Measurements from ENCODE around the gene ALK. TPM values are rescaled to one million over a fixed set of nuclear protein-coding genes. Genes with fewer than 3 reads are reported as not detected.

ALK gene
- total RNA-seq, 4 donors from 2014 or later = 0.06 to 4.1 TPM; not detected in 2

DNA sequence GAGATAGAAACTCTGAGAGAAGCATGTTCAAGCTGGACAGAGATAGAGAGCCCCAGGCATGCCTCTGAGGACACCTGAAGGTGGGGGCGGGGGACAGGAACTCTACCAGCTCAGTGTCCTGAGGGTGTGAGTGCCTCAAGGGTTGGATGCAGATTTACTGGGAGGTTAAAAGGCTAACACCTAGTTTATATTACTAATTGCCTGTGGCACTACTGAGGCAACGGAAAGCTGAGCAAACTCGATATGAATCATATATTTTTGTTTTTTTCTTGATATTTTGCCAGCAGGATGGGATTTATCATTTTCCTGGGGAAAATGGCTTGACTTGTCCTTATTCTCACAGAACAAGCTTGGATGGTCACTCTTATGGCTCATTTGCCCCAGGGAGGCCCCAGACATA, 319.5 kb downstream of the ALK start:
- Histone ChIP-seq H3K36me3 (no peaks in the 10 kb centered on the region), H3K4me1 (peaks cover 0 to 3% of the 10 kb centered on the region in 2 donors), H3K27me3 (no peaks in the 10 kb centered on the region), H3K4me3 (no peak overlapping the region), H3K9me3 (peaks cover 0 to 3% of the 10 kb centered on the region in 2 donors), H3K27ac (no peak overlapping the region)
- intact Hi-C loops (cut with DNase I; ENCODE audit: low total_unique reads) = no loop called here
- DNase-seq = no peak
- no peak for TF ChIP-seq POLR2A (IDR thresholded peaks at IDR 0.05)
- TF ChIP-seq, protein P1, sequence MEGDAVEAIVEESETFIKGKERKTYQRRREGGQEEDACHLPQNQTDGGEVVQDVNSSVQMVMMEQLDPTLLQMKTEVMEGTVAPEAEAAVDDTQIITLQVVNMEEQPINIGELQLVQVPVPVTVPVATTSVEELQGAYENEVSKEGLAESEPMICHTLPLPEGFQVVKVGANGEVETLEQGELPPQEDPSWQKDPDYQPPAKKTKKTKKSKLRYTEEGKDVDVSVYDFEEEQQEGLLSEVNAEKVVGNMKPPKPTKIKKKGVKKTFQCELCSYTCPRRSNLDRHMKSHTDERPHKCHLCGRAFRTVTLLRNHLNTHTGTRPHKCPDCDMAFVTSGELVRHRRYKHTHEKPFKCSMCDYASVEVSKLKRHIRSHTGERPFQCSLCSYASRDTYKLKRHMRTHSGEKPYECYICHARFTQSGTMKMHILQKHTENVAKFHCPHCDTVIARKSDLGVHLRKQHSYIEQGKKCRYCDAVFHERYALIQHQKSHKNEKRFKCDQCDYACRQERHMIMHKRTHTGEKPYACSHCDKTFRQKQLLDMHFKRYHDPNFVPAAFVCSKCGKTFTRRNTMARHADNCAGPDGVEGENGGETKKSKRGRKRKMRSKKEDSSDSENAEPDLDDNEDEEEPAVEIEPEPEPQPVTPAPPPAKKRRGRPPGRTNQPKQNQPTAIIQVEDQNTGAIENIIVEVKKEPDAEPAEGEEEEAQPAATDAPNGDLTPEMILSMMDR (IDR thresholded peaks at IDR 0.05) = no peak

DNA sequence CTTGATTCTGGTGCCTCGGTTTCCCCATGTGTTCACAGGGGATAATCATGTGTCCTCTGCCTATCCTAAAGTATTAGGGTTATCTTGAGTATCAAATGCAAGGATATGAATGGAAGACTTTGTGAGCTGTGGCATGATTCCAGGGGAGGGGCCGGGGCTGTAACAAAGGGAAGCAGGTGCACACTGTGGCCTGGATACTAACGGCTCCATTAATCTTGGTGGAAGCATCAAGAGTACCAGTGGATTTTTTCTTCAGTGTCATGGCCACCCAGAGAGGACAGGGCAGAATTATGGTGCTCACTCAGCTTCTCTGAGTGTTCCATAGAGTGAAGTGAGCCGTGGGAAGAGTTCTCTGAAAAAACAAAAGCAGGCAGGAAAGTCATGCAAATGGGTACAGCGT, 320.1 kb downstream of the ALK start:
- no peaks in the 10 kb centered on the region for H3K27me3 ChIP-seq
- no peak overlapping the region for H3K4me3 ChIP-seq
- H3K36me3 ChIP-seq = no peaks in the 10 kb centered on the region
- no peak for DNase-seq
- TF ChIP-seq, protein P1 (IDR thresholded peaks at IDR 0.05) = no peak
- no peak for TF ChIP-seq POLR2A (IDR thresholded peaks at IDR 0.05)
- H3K4me1 ChIP-seq = peaks cover 0 to 3% of the 10 kb centered on the region in 2 donors
- peaks cover 0 to 3% of the 10 kb centered on the region in 2 donors for H3K9me3 ChIP-seq
- no peak overlapping the region for H3K27ac ChIP-seq
- intact Hi-C loops (cut with DNase I; ENCODE audit: low total_unique reads) = no loop called here

DNA sequence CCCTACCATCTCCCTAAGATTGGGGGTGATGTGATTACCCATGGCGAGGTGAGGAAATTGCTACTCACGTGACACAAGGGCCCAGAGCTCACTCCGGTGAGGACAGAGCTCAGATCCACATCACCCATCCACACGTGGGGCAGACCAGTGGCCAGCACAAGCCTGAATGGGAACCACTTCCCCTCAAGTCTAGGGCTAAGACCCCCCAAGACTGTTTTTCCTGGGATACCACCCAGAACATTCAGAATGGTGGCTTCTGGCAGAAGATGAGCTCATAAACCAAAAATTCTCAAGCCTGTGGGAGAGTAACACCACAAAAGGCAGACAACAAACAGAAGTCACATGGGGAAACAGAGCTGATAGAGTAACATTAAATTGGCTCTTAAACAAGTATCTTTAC, 321.4 kb downstream of the ALK start:
- no peak for DNase-seq
- intact Hi-C loops (cut with DNase I; ENCODE audit: low total_unique reads) = no loop called here
- H3K27me3 ChIP-seq = no peaks in the 10 kb centered on the region
- peak overlapping the region in 1 of 2 donors; percentile 45 for H3K27ac ChIP-seq
- H3K4me3 ChIP-seq = no peak overlapping the region
- TF ChIP-seq, protein P1 (IDR thresholded peaks at IDR 0.05) = no peak
- TF ChIP-seq POLR2A (IDR thresholded peaks at IDR 0.05) = no peak
- H3K9me3 ChIP-seq = peaks cover 0 to 3% of the 10 kb centered on the region in 2 donors
- H3K36me3 ChIP-seq = no peaks in the 10 kb centered on the region
- peaks cover 0 to 3% of the 10 kb centered on the region in 2 donors for H3K4me1 ChIP-seq

DNA sequence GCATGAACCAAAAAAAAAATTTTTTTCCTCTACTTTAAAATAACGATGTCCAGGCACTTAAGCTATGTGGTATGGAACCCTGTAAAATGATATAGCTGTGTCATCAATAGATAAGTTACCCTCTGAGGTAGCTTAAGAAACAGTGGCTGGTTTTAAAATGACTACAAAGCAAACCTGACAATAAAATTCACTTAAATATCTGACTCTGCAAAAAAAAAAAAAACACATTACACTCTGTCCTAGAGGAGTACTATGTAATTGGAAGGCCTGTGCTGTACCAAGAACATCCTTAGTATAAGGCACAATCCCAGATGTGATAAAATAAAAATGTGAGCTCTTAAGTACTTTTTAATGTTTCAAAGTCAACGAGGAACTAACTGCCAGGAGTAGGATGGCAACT, 322.4 kb downstream of the ALK start:
- Histone ChIP-seq H3K4me3 (no peak overlapping the region), H3K27me3 (no peaks in the 10 kb centered on the region), H3K4me1 (peaks cover 0 to 3% of the 10 kb centered on the region in 2 donors), H3K9me3 (peaks cover 0 to 3% of the 10 kb centered on the region in 2 donors), H3K27ac (no peak overlapping the region), H3K36me3 (no peaks in the 10 kb centered on the region)
- no peak for TF ChIP-seq POLR2A (IDR thresholded peaks at IDR 0.05)
- TF ChIP-seq, protein P1 (IDR thresholded peaks at IDR 0.05) = no peak
- intact Hi-C loops (cut with DNase I; ENCODE audit: low total_unique reads) = no loop called here
- no peak for DNase-seq

DNA sequence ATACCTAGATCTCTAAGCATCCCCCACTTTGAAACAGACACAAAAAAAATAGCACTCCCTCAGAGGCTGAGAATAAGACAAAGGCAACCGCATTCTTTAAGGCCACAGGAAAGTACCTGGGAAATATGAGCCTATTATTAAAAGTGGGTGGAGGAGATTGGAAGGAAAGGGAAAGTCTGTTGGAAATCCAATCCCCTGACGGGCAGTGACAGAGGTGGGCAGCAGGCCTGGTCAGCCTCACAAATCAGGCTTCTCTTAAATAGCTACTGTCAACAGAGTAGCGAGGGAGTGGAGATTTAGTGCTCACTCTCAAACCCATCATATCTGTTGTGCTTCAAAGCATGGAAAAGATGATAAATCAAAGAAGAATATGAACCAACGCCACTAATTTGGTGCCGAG, 324.4 kb downstream of the ALK start:
- Histone ChIP-seq H3K27ac (no peak overlapping the region), H3K4me1 (peaks cover 0 to 3% of the 10 kb centered on the region in 2 donors), H3K9me3 (peaks cover 0 to 3% of the 10 kb centered on the region in 2 donors), H3K4me3 (no peak overlapping the region), H3K36me3 (no peaks in the 10 kb centered on the region), H3K27me3 (no peaks in the 10 kb centered on the region)
- DNase-seq = peak in 1 of 2 donors; percentile 28
- TF ChIP-seq, protein P1 (IDR thresholded peaks at IDR 0.05) = no peak
- no peak for TF ChIP-seq POLR2A (IDR thresholded peaks at IDR 0.05)
- intact Hi-C loops (cut with DNase I; ENCODE audit: low total_unique reads) = no loop called here
